GM23338 (cell line): Measurements from ENCODE around the gene OR2D3.

Experiments used
- CREB1 ChIP-seq: fragments of 250-450 bp; sonication (Bioruptor Pico); IDR thresholded peaks from 2 replicates; pipeline ENCODE4 v1.5.0; 2020; ENCODE audit warnings: low read depth, mild to moderate bottlenecking, moderate library complexity
- ETS1 ChIP-seq: IDR thresholded peaks from 2 replicates; pipeline ENCODE4 v1.6.1; 2016; ENCODE audit warnings: antibody characterized with exemption
- EZH2 ChIP-seq: fragments of 200-600 bp; sonication (generic); IDR thresholded peaks from one replicate; pipeline ENCODE4 v1.8.0; 2017; ENCODE audit warnings: antibody characterized with exemption, mild to moderate bottlenecking, low read depth; ENCODE audit not compliant: unreplicated experiment
- EZH2phosphoT487 ChIP-seq: fragments of 200-600 bp; sonication (generic); IDR thresholded peaks from one replicate; pipeline ENCODE4 v1.8.1; 2018; ENCODE audit warnings: antibody characterized with exemption; ENCODE audit not compliant: unreplicated experiment
- JUNB ChIP-seq: IDR thresholded peaks from one replicate; pipeline ENCODE4 v1.6.1; 2016; ENCODE audit warnings: antibody characterized with exemption; ENCODE audit not compliant: unreplicated experiment
- POLR2AphosphoS5 ChIP-seq: IDR thresholded peaks from 2 replicates; pipeline ENCODE4 v1.6.1; 2016; ENCODE audit warnings: antibody characterized with exemption, low read depth
- REST ChIP-seq: IDR thresholded peaks from one replicate; pipeline ENCODE4 v1.6.1; 2018; ENCODE audit warnings: antibody characterized with exemption; ENCODE audit not compliant: unreplicated experiment
- STAT1 ChIP-seq: IDR thresholded peaks from one replicate; pipeline ENCODE4 v1.6.1; 2016; ENCODE audit warnings: antibody characterized with exemption; ENCODE audit not compliant: unreplicated experiment
- ZNF114 ChIP-seq: fragments of 250-450 bp; sonication (Bioruptor Pico); IDR thresholded peaks from 2 replicates; pipeline ENCODE4 v1.5.0; 2020; ENCODE audit warnings: mild to moderate bottlenecking, moderate library complexity
- ZNF331 ChIP-seq: fragments of 250-450 bp; sonication (Bioruptor Pico); IDR thresholded peaks from 2 replicates; pipeline ENCODE4 v1.5.0; 2020; ENCODE audit warnings: low read depth, mild to moderate bottlenecking, moderate library complexity
- TF ChIP-seq, protein P1 (sequence below), 2 experiments: fragments of 200-600 bp in 1 of 2; sonication (generic) in 1 of 2; conservative IDR thresholded peaks; 2 replicates each; pipeline versions ENCODE4 v1.5.1 to v1.6.1; 2016 to 2017; ENCODE audit warnings: antibody characterized with exemption in 2 of 2, low read depth in 2 of 2, mild to moderate bottlenecking in 2 of 2, moderate library complexity in 1 of 2
- TF ChIP-seq, protein P2 (sequence below): fragments of 250-450 bp; sonication (Bioruptor Pico); IDR thresholded peaks from 2 replicates; pipeline ENCODE4 v1.5.0; 2020; ENCODE audit warnings: mild to moderate bottlenecking, moderate library complexity

DNA sequence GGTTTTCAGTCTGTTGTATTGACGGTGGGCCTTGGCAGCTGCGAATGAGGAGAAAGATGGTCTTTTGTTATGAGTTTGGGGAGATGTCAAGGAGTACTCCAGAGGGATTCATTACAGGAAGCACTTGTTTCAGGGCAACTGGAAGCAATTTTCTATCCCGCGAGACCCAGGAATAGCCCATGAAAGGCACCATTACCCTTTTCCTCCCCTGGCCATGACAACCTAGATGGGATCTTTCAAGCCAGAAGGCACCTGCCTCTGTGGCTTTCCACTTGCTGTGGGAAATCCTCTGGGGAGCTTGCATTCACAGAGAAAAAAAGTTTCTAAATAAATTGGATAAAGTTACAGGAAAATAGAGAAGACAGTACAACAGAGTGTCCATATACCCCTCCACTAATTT is 8.1 kb downstream of the OR2D3 start:
- TF ChIP-seq EZH2 = no peak
- TF ChIP-seq, protein P1, sequence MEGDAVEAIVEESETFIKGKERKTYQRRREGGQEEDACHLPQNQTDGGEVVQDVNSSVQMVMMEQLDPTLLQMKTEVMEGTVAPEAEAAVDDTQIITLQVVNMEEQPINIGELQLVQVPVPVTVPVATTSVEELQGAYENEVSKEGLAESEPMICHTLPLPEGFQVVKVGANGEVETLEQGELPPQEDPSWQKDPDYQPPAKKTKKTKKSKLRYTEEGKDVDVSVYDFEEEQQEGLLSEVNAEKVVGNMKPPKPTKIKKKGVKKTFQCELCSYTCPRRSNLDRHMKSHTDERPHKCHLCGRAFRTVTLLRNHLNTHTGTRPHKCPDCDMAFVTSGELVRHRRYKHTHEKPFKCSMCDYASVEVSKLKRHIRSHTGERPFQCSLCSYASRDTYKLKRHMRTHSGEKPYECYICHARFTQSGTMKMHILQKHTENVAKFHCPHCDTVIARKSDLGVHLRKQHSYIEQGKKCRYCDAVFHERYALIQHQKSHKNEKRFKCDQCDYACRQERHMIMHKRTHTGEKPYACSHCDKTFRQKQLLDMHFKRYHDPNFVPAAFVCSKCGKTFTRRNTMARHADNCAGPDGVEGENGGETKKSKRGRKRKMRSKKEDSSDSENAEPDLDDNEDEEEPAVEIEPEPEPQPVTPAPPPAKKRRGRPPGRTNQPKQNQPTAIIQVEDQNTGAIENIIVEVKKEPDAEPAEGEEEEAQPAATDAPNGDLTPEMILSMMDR (conservative IDR thresholded peaks at IDR 0.05; ENCODE audit: low read depth in 2 of 2) = no peak
- TF ChIP-seq CREB1 (CRISPR knock-in tag) = no peak
- no peak for TF ChIP-seq REST
- TF ChIP-seq POLR2AphosphoS5 = no peak
- TF ChIP-seq JUNB = no peak
- TF ChIP-seq STAT1 = no peak
- no peak for TF ChIP-seq ZNF114
- no peak for TF ChIP-seq EZH2phosphoT487
- TF ChIP-seq, protein P2, sequence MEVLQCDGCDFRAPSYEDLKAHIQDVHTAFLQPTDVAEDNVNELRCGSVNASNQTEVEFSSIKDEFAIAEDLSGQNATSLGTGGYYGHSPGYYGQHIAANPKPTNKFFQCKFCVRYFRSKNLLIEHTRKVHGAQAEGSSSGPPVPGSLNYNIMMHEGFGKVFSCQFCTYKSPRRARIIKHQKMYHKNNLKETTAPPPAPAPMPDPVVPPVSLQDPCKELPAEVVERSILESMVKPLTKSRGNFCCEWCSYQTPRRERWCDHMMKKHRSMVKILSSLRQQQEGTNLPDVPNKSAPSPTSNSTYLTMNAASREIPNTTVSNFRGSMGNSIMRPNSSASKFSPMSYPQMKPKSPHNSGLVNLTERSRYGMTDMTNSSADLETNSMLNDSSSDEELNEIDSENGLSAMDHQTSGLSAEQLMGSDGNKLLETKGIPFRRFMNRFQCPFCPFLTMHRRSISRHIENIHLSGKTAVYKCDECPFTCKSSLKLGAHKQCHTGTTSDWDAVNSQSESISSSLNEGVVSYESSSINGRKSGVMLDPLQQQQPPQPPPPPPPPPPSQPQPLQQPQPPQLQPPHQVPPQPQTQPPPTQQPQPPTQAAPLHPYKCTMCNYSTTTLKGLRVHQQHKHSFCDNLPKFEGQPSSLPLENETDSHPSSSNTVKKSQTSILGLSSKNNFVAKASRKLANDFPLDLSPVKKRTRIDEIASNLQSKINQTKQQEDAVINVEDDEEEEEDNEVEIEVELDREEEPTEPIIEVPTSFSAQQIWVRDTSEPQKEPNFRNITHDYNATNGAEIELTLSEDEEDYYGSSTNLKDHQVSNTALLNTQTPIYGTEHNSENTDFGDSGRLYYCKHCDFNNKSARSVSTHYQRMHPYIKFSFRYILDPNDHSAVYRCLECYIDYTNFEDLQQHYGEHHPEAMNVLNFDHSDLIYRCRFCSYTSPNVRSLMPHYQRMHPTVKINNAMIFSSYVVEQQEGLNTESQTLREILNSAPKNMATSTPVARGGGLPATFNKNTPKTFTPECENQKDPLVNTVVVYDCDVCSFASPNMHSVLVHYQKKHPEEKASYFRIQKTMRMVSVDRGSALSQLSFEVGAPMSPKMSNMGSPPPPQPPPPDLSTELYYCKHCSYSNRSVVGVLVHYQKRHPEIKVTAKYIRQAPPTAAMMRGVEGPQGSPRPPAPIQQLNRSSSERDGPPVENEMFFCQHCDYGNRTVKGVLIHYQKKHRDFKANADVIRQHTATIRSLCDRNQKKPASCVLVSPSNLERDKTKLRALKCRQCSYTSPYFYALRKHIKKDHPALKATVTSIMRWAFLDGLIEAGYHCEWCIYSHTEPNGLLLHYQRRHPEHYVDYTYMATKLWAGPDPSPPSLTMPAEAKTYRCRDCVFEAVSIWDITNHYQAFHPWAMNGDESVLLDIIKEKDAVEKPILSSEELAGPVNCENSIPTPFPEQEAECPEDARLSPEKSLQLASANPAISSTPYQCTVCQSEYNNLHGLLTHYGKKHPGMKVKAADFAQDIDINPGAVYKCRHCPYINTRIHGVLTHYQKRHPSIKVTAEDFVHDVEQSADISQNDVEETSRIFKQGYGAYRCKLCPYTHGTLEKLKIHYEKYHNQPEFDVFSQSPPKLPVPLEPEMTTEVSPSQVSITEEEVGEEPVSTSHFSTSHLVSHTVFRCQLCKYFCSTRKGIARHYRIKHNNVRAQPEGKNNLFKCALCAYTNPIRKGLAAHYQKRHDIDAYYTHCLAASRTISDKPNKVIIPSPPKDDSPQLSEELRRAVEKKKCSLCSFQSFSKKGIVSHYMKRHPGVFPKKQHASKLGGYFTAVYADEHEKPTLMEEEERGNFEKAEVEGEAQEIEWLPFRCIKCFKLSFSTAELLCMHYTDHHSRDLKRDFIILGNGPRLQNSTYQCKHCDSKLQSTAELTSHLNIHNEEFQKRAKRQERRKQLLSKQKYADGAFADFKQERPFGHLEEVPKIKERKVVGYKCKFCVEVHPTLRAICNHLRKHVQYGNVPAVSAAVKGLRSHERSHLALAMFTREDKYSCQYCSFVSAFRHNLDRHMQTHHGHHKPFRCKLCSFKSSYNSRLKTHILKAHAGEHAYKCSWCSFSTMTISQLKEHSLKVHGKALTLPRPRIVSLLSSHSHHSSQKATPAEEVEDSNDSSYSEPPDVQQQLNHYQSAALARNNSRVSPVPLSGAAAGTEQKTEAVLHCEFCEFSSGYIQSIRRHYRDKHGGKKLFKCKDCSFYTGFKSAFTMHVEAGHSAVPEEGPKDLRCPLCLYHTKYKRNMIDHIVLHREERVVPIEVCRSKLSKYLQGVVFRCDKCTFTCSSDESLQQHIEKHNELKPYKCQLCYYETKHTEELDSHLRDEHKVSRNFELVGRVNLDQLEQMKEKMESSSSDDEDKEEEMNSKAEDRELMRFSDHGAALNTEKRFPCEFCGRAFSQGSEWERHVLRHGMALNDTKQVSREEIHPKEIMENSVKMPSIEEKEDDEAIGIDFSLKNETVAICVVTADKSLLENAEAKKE = no peak
- no peak for TF ChIP-seq ZNF331 (CRISPR knock-in tag)
- TF ChIP-seq ETS1 = no peak
